Measurements from ENCODE around the gene GPR78. TPM values are rescaled to one million over a fixed set of nuclear protein-coding genes. Genes with fewer than 3 reads are reported as not detected.

Gene GPR78
- total and polyA plus RNA-seq, 2 of the 8 experiments (the other 6 are each of a cell fraction or from before 2014, with no cell fraction given), result 1.0 to 3.0 TPM

GRCh38 chr4:8592366-8593263, 12.4 kb downstream of the GPR78 start, which contains the start of gene CPZ (continued):
- TF ChIP-seq, protein P1, sequence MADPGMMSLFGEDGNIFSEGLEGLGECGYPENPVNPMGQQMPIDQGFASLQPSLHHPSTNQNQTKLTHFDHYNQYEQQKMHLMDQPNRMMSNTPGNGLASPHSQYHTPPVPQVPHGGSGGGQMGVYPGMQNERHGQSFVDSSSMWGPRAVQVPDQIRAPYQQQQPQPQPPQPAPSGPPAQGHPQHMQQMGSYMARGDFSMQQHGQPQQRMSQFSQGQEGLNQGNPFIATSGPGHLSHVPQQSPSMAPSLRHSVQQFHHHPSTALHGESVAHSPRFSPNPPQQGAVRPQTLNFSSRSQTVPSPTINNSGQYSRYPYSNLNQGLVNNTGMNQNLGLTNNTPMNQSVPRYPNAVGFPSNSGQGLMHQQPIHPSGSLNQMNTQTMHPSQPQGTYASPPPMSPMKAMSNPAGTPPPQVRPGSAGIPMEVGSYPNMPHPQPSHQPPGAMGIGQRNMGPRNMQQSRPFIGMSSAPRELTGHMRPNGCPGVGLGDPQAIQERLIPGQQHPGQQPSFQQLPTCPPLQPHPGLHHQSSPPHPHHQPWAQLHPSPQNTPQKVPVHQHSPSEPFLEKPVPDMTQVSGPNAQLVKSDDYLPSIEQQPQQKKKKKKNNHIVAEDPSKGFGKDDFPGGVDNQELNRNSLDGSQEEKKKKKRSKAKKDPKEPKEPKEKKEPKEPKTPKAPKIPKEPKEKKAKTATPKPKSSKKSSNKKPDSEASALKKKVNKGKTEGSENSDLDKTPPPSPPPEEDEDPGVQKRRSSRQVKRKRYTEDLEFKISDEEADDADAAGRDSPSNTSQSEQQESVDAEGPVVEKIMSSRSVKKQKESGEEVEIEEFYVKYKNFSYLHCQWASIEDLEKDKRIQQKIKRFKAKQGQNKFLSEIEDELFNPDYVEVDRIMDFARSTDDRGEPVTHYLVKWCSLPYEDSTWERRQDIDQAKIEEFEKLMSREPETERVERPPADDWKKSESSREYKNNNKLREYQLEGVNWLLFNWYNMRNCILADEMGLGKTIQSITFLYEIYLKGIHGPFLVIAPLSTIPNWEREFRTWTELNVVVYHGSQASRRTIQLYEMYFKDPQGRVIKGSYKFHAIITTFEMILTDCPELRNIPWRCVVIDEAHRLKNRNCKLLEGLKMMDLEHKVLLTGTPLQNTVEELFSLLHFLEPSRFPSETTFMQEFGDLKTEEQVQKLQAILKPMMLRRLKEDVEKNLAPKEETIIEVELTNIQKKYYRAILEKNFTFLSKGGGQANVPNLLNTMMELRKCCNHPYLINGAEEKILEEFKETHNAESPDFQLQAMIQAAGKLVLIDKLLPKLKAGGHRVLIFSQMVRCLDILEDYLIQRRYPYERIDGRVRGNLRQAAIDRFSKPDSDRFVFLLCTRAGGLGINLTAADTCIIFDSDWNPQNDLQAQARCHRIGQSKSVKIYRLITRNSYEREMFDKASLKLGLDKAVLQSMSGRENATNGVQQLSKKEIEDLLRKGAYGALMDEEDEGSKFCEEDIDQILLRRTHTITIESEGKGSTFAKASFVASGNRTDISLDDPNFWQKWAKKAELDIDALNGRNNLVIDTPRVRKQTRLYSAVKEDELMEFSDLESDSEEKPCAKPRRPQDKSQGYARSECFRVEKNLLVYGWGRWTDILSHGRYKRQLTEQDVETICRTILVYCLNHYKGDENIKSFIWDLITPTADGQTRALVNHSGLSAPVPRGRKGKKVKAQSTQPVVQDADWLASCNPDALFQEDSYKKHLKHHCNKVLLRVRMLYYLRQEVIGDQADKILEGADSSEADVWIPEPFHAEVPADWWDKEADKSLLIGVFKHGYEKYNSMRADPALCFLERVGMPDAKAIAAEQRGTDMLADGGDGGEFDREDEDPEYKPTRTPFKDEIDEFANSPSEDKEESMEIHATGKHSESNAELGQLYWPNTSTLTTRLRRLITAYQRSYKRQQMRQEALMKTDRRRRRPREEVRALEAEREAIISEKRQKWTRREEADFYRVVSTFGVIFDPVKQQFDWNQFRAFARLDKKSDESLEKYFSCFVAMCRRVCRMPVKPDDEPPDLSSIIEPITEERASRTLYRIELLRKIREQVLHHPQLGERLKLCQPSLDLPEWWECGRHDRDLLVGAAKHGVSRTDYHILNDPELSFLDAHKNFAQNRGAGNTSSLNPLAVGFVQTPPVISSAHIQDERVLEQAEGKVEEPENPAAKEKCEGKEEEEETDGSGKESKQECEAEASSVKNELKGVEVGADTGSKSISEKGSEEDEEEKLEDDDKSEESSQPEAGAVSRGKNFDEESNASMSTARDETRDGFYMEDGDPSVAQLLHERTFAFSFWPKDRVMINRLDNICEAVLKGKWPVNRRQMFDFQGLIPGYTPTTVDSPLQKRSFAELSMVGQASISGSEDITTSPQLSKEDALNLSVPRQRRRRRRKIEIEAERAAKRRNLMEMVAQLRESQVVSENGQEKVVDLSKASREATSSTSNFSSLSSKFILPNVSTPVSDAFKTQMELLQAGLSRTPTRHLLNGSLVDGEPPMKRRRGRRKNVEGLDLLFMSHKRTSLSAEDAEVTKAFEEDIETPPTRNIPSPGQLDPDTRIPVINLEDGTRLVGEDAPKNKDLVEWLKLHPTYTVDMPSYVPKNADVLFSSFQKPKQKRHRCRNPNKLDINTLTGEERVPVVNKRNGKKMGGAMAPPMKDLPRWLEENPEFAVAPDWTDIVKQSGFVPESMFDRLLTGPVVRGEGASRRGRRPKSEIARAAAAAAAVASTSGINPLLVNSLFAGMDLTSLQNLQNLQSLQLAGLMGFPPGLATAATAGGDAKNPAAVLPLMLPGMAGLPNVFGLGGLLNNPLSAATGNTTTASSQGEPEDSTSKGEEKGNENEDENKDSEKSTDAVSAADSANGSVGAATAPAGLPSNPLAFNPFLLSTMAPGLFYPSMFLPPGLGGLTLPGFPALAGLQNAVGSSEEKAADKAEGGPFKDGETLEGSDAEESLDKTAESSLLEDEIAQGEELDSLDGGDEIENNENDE (IDR thresholded peaks at IDR 0.05; ENCODE audit: insufficient replicate concordance, low read length), result no peak
- TF ChIP-seq SIRT6 (IDR thresholded peaks at IDR 0.05; ENCODE audit: low read length) (no peak), CTCF (IDR thresholded peaks at IDR 0.05; ENCODE audit: control extremely low read depth in 1 of 3, insufficient read depth in 1 of 3, low read depth in 1 of 3, low read length in 3 of 3) (no peak), KDM4A (IDR thresholded peaks at IDR 0.05; ENCODE audit: low read depth, low read length, severe bottlenecking) (no peak), RNF2 (IDR thresholded peaks at IDR 0.05; ENCODE audit: borderline replicate concordance, low read depth, low read length, missing control alignments, poor library complexity, severe bottlenecking) (no peak), SP4 (IDR thresholded peaks at IDR 0.05; ENCODE audit: low read length) (peak; percentile 21; the same call in 1 of the 2 replicates)

Measured in H1 (cell line).